H1 (cell line): ENCODE results near the gene PEX13. TPM values are rescaled to one million over a fixed set of nuclear protein-coding genes. Genes with fewer than 3 reads are reported as not detected.

Source experiments
- CTCF ChIA-PET: fragments of 300-600 bp; sonication (Branson Sonifier 250); formaldehyde crosslinking; loops from one replicate; lab custom pipeline; 2021; ENCODE audit not compliant: partially characterized antibody; lab: Charles Lee
- POLR2A ChIA-PET: fragments of 300-600 bp; sonication (Branson Sonifier 250); formaldehyde crosslinking; loops from one replicate; lab custom pipeline; 2021; ENCODE audit warnings: inconsistent platforms; ENCODE audit not compliant: partially characterized antibody; lab: Charles Lee
- DNase-seq, 2 experiments: peaks; one replicate each; pipeline versions ENCODE4 v3.0.0 to v3.0.0-alpha.2; 2010 to 2022; ENCODE audit warnings: low spot score in 2 of 2, low read depth in 1 of 2, mixed read lengths in 1 of 2
- FAIRE-seq: peaks from 2 replicates; lab custom pipeline; 2011; peaks lifted over from hg19 to GRCh38; lab: Jason Lieb, UNC
- H2AFZ ChIP-seq: 2 replicates; pipeline ENCODE4 v1.8.1; 2012; ENCODE audit warnings: low read length, inconsistent platforms
- H2AK5ac ChIP-seq: 2 replicates; pipeline ENCODE4 v1.6.1; 2013; ENCODE audit warnings: low read depth, low read length
- H2BK120ac ChIP-seq: replicated peaks from 2 replicates; pipeline ENCODE3; 2013; ENCODE audit warnings: low read depth, low read length, inconsistent platforms
- H2BK12ac ChIP-seq: 2 replicates; pipeline ENCODE4 v1.6.1; 2013; ENCODE audit warnings: low read depth, low read length
- H2BK15ac ChIP-seq: 2 replicates; pipeline ENCODE4 v1.6.1; 2013; ENCODE audit warnings: low read length
- H2BK20ac ChIP-seq: 2 replicates; pipeline ENCODE4 v1.6.1; 2013; ENCODE audit warnings: low read length
- H2BK5ac ChIP-seq: 2 replicates; pipeline ENCODE4 v1.6.1; 2013; ENCODE audit warnings: low read depth, low read length
- H3K14ac ChIP-seq: 2 replicates; pipeline ENCODE4 v1.6.1; 2013; ENCODE audit warnings: inconsistent platforms; ENCODE audit not compliant: insufficient read length
- H3K18ac ChIP-seq: 2 replicates; pipeline ENCODE4 v1.6.1; 2013; ENCODE audit warnings: low read length; ENCODE audit errors: extremely low read depth
- H3K23ac ChIP-seq: 2 replicates; pipeline ENCODE4 v1.6.1; 2013; ENCODE audit warnings: inconsistent platforms; ENCODE audit not compliant: insufficient read length
- H3K23me2 ChIP-seq: 2 replicates; pipeline ENCODE4 v1.6.1; 2013; ENCODE audit warnings: low read depth, low read length
- H3K27ac ChIP-seq: 2 replicates; pipeline ENCODE4 v1.6.1; 2011; ENCODE audit warnings: low read depth, low read length, inconsistent platforms
- H3K27me3 ChIP-seq, 4 experiments: replicated peaks in 1 of 4; 1 replicate in 1 of 4; 2 replicates in 3 of 4; pipeline versions ENCODE4 v1.6.1 to v1.8.1; 2011 to 2013; ENCODE audit warnings: low read length in 3 of 4, mild to moderate bottlenecking in 3 of 4, inconsistent platforms in 2 of 4, mixed read lengths in 2 of 4, moderate library complexity in 1 of 4; ENCODE audit not compliant: control insufficient read depth in 3 of 4, insufficient read depth in 3 of 4; ENCODE audit errors: extremely low read depth in 1 of 4
- H3K36me3 ChIP-seq, 4 experiments: 2 replicates each; pipeline versions ENCODE4 v1.6.1 to v1.8.1; 2011 to 2013; ENCODE audit warnings: mild to moderate bottlenecking in 4 of 4, low read length in 3 of 4, moderate library complexity in 2 of 4, control low read depth in 1 of 4, inconsistent platforms in 1 of 4; ENCODE audit not compliant: insufficient read depth in 4 of 4, control insufficient read depth in 2 of 4
- H3K4ac ChIP-seq: replicated peaks from 2 replicates; pipeline ENCODE3; 2013; ENCODE audit warnings: low read length, low read depth, mixed read lengths, inconsistent platforms; ENCODE audit not compliant: insufficient read length
- H3K4me1 ChIP-seq, 4 experiments: replicated peaks in 1 of 4; 1 replicate in 1 of 4; 2 replicates in 3 of 4; pipeline versions ENCODE4 v1.6.1 to v1.8.1; 2011 to 2013; ENCODE audit warnings: low read length in 3 of 4, inconsistent platforms in 2 of 4, mixed read lengths in 1 of 4; ENCODE audit not compliant: insufficient read depth in 4 of 4, control insufficient read depth in 3 of 4
- H3K4me2 ChIP-seq, 2 experiments: 2 replicates each; pipeline versions ENCODE4 v1.6.1 to v1.8.1; 2011 to 2013; ENCODE audit warnings: low read depth in 2 of 2, low read length in 2 of 2, control low read depth in 1 of 2, inconsistent platforms in 1 of 2, mild to moderate bottlenecking in 1 of 2; ENCODE audit not compliant: insufficient read depth in 1 of 2
- H3K4me3 ChIP-seq, 4 experiments: fragments of 200-600, 300-600 bp in 1 of 4; sonication (generic), shearing (Covaris generic), sonication (Bioruptor Twin) in 1 of 4; 2 replicates each; pipeline versions ENCODE4 v1.5.1 to v1.8.1; 2011 to 2016; ENCODE audit warnings: low read length in 4 of 4, low read depth in 3 of 4, control low read depth in 2 of 4, inconsistent platforms in 2 of 4, mild to moderate bottlenecking in 2 of 4, mixed read lengths in 1 of 4, moderate library complexity in 1 of 4; ENCODE audit not compliant: insufficient read depth in 2 of 4; ENCODE audit errors: extremely low read depth in 1 of 4
- H3K56ac ChIP-seq: replicated peaks from 2 replicates; pipeline ENCODE3; 2013; ENCODE audit warnings: low read depth, mild to moderate bottlenecking, mixed read lengths, low read length, inconsistent platforms; ENCODE audit not compliant: insufficient read length
- H3K79me1 ChIP-seq: 2 replicates; pipeline ENCODE4 v1.6.1; 2013; ENCODE audit warnings: low read depth, low read length, control low read depth
- H3K79me2 ChIP-seq, 2 experiments: 2 replicates each; pipeline versions ENCODE4 v1.6.1 to v1.8.1; 2012 to 2013; ENCODE audit warnings: low read length in 2 of 2, mild to moderate bottlenecking in 2 of 2, inconsistent platforms in 1 of 2; ENCODE audit not compliant: insufficient read depth in 2 of 2, control insufficient read depth in 1 of 2
- H3K9ac ChIP-seq, 4 experiments: replicated peaks in 1 of 4; 1 replicate in 1 of 4; 2 replicates in 3 of 4; pipeline versions ENCODE4 v1.6.1 to v1.8.1; 2011 to 2013; ENCODE audit warnings: low read depth in 3 of 4, low read length in 3 of 4, control low read depth in 2 of 4, mild to moderate bottlenecking in 2 of 4, moderate library complexity in 2 of 4, inconsistent platforms in 1 of 4; ENCODE audit errors: extremely low read depth in 1 of 4
- H3K9me3 ChIP-seq, 2 experiments: 2 replicates each; pipeline versions ENCODE4 v1.6.1 to v1.8.1; 2012 to 2013; ENCODE audit warnings: mild to moderate bottlenecking in 2 of 2, moderate library complexity in 2 of 2, control low read depth in 1 of 2, inconsistent platforms in 1 of 2, low read depth in 1 of 2, low read length in 1 of 2, mixed read lengths in 1 of 2; ENCODE audit not compliant: insufficient read depth in 2 of 2
- H4K20me1 ChIP-seq, 2 experiments: replicated peaks in 1 of 2; 2 replicates each; pipeline versions ENCODE3 to v1.8.1; 2011 to 2013; ENCODE audit warnings: inconsistent platforms in 2 of 2, low read length in 2 of 2, mild to moderate bottlenecking in 1 of 2; ENCODE audit not compliant: insufficient read depth in 2 of 2, control insufficient read depth in 1 of 2
- H4K5ac ChIP-seq: 2 replicates; pipeline ENCODE4 v1.6.1; 2013; ENCODE audit warnings: low read length, low read depth, mixed read lengths, inconsistent platforms; ENCODE audit not compliant: insufficient read length
- H4K8ac ChIP-seq: 2 replicates; pipeline ENCODE4 v1.8.0; 2013; ENCODE audit warnings: mild to moderate bottlenecking, moderate library complexity, low read length, inconsistent platforms; ENCODE audit not compliant: insufficient read depth; ENCODE audit errors: extremely low read depth
- H4K91ac ChIP-seq: replicated peaks from 2 replicates; pipeline ENCODE3; 2013; ENCODE audit warnings: low read length, mixed read lengths, inconsistent platforms; ENCODE audit not compliant: insufficient read length
- CBX5 ChIP-seq: fragments of 300-800, 300-1000 bp; sonication (generic); IDR thresholded peaks from 2 replicates; pipeline ENCODE4 v1.7.1; 2016; ENCODE audit warnings: antibody characterized with exemption, low read length, low read depth
- EZH2 ChIP-seq: fragments of 200-600 bp; sonication (generic); IDR thresholded peaks from 2 replicates; pipeline ENCODE4 v1.7.1; 2012; ENCODE audit warnings: low read depth, mild to moderate bottlenecking, moderate library complexity, low read length, inconsistent platforms; ENCODE audit not compliant: severe bottlenecking
- HDAC2 ChIP-seq, 2 experiments: fragments of 300-600 bp in 1 of 2; sonication (generic) in 1 of 2; IDR thresholded peaks; 2 replicates each; pipeline ENCODE4 v1.6.1; 2011 to 2012; ENCODE audit warnings: low read depth in 2 of 2, low read length in 2 of 2, mild to moderate bottlenecking in 2 of 2, moderate library complexity in 2 of 2, borderline replicate concordance in 1 of 2, inconsistent platforms in 1 of 2
- KDM1A ChIP-seq: fragments of 200-600, 300-600 bp; sonication (generic); IDR thresholded peaks from 2 replicates; pipeline ENCODE4 v1.7.1; 2016; ENCODE audit warnings: mild to moderate bottlenecking, low read length, borderline replicate concordance
- MAFK ChIP-seq: IDR thresholded peaks from 2 replicates; pipeline ENCODE4 v1.6.1; 2012; ENCODE audit warnings: low read depth, mild to moderate bottlenecking, improper control_type of control experiment, low read length
- POLR2A ChIP-seq, 2 experiments: IDR thresholded peaks; 1 replicate in 1 of 2; 2 replicates in 1 of 2; pipeline ENCODE4 v1.6.1; 2011; ENCODE audit warnings: low read depth in 2 of 2, low read length in 2 of 2, mild to moderate bottlenecking in 2 of 2; ENCODE audit errors: control extremely low read depth in 1 of 2
- POLR2AphosphoS5 ChIP-seq: IDR thresholded peaks from 2 replicates; pipeline ENCODE4 v1.6.1; 2011; ENCODE audit warnings: low read depth, low read length
- RBBP5 ChIP-seq: IDR thresholded peaks from 2 replicates; pipeline ENCODE4 v1.7.1; 2012; ENCODE audit warnings: low read depth, mild to moderate bottlenecking, inconsistent platforms, low read length, moderate library complexity, borderline replicate concordance
- RNF2 ChIP-seq: fragments of 200-900, 300-1000 bp; sonication (generic); IDR thresholded peaks from 2 replicates; pipeline ENCODE4 v1.7.1; 2016; ENCODE audit warnings: borderline replicate concordance, low read depth, mild to moderate bottlenecking, antibody characterized with exemption, low read length; ENCODE audit not compliant: poor library complexity, severe bottlenecking; ENCODE audit errors: missing control alignments
- SAP30 ChIP-seq: fragments of 300-600 bp; sonication (generic); IDR thresholded peaks from 2 replicates; pipeline ENCODE4 v1.7.1; 2012; ENCODE audit warnings: low read length, moderate library complexity, mild to moderate bottlenecking, inconsistent platforms; ENCODE audit not compliant: insufficient read depth, insufficient replicate concordance
- SIX5 ChIP-seq: IDR thresholded peaks from 2 replicates; pipeline ENCODE4 v1.6.1; 2011; ENCODE audit warnings: mild to moderate bottlenecking, low read depth, low read length
- polyA plus RNA-seq, 7 experiments: library from polyadenylated mRNA; depleted of rRNA in 3 of 7; stranded (reverse) in 5 of 7; unstranded in 2 of 7; fragments of >200 nt in 5 of 7; fragments of 200-250 nt in 2 of 7; gene quantifications; 1 replicate in 5 of 7; 2 replicates in 1 of 7; 4 replicates in 1 of 7; pipeline versions ENCODE4 v1.2.1 to v1.2.3, GENCODE V29; 2011 to 2013; ENCODE audit warnings: missing spikeins in 2 of 7, mixed read lengths in 2 of 7
- total RNA-seq: library from RNA; stranded (reverse); fragmentation: NEBNext Ultra II Directional; extraction: Animal tissue kit (Norgen Biotek cat#: 25700); gene quantifications from 2 replicates; pipeline ENCODE4 v1.2.1, GENCODE V29; 2021
- TF ChIP-seq, protein P1 (sequence below): IDR thresholded peaks from 2 replicates; pipeline ENCODE4 v1.6.1; 2012; ENCODE audit warnings: inconsistent platforms

The PEX13 gene
- total and polyA plus RNA-seq, 2 of the 8 experiments (the other 6 are each of a cell fraction or from before 2014, with no cell fraction given): 16.8 to 22.3 TPM

DNA sequence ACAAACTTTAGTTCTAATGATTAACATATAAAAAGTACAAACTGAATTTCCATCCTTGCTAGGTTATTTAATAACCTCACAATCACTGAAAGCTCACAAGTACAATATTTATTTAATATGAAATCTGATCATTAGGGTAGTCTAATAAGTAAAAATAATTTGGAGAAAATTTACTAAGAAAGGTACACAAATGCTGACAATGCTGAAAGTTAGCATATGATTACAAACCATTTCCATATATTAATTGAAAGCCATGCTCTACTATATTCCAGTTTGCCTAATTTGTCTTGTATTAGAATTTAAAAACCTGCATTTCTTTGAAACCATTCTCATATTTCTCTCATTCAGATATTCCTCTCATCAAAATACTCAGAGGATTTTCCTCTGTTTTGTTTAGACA, 8.2 kb upstream of the PEX13 start:
- no peak overlapping the region for H3K14ac ChIP-seq
- CTCF ChIA-PET: no interaction called here

More for the DNA sequence above, 8.2 kb upstream of the PEX13 start:
- Histone ChIP-seq H3K4ac (no peak overlapping the region), H3K9me3 (no peaks in the 10 kb centered on the region), H3K9ac (no peak overlapping the region), H3K4me3 (no peak overlapping the region), H2BK12ac (no peak overlapping the region), H4K20me1 (no peaks in the 10 kb centered on the region), H3K36me3 (no peaks in the 10 kb centered on the region), H3K4me2 (no peak overlapping the region), H3K23me2 (no peaks in the 10 kb centered on the region), H4K5ac (no peak overlapping the region), H3K23ac (no peak overlapping the region), H3K27me3 (no peaks in the 10 kb centered on the region), H4K91ac (no peak overlapping the region), H3K79me2 (no peaks in the 10 kb centered on the region), H2BK15ac (no peak overlapping the region), H3K56ac (no peak overlapping the region), H2BK120ac (no peak overlapping the region), H2AK5ac (no peak overlapping the region), H3K79me1 (no peaks in the 10 kb centered on the region), H2BK20ac (no peak overlapping the region), H3K27ac (no peak overlapping the region), H2BK5ac (no peak overlapping the region), H3K4me1 (no peaks in the 10 kb centered on the region), H3K18ac (no peak overlapping the region), H2AFZ (no peak overlapping the region), H4K8ac (no peak overlapping the region)
- FAIRE-seq (no peak), DNase-seq (no peak)
- TF ChIP-seq SAP30 (no peak), MAFK (no peak), SIX5 (no peak), RBBP5 (no peak), CBX5 (no peak), POLR2A (IDR thresholded peaks at IDR 0.05; ENCODE audit: control extremely low read depth in 1 of 2, low read depth in 2 of 2, low read length in 2 of 2) (no peak), HDAC2 (IDR thresholded peaks at IDR 0.05; ENCODE audit: borderline replicate concordance in 1 of 2, low read depth in 2 of 2, low read length in 2 of 2) (no peak), KDM1A (no peak), POLR2AphosphoS5 (no peak), EZH2 (no peak), RNF2 (no peak)
- TF ChIP-seq, protein P1, sequence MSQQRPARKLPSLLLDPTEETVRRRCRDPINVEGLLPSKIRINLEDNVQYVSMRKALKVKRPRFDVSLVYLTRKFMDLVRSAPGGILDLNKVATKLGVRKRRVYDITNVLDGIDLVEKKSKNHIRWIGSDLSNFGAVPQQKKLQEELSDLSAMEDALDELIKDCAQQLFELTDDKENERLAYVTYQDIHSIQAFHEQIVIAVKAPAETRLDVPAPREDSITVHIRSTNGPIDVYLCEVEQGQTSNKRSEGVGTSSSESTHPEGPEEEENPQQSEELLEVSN: no peak
- POLR2A ChIA-PET: no interaction called here
